ENCODE measurements around the gene PISD.
"Not testable (repeated sequence)": the region's sequence is repeated elsewhere in the genome, so short reads cannot be mapped to it uniquely, and the experiment has no call there.

PISD gene

DNA sequence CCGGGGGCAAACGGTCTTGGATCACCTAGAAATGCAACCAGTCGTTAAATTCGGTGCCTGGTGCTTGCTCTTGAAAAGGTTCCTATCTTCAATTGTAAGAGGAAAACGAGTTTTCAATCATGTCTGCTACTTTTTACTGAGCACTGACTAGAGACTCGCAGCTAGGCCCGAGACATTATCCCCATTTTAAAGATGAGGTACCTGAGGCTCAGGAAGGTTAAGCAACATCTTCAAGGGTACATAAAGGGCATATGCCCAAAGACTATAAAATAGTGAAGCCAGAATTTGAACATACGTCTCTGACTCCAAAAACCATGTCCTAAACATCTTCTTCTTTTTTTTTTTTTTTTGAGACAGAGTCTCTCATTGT is 638 bp upstream of the PISD start:
- DNase-seq (ENCODE audit: low spot score) = no peak
- no peak for TF ChIP-seq CTCF (conservative IDR thresholded peaks at IDR 0.05; ENCODE audit: low read depth)
- peak overlapping the region; percentile 89 for H3K27ac ChIP-seq
- ChIA-PET CTCF (no interaction called here), POLR2A (ENCODE audit: low non-redundant PET) (no interaction called here)

- CTCF ChIA-PET = interaction anchor here (0.8 to 0.9 kb wide), 2 partner anchors 27 to 667 kb away, joined by 3 to 6 read pairs; no protein-coding TSS in a partner anchor
- H3K27ac ChIP-seq = peak overlapping the region; percentile 89
- POLR2A ChIA-PET (ENCODE audit: low non-redundant PET); DNase-seq (ENCODE audit: low spot score): not testable (repeated sequence)
Measured at GRCh38 chr22:31660860-31661341, 1.1 kb downstream of the PISD start.

DNA sequence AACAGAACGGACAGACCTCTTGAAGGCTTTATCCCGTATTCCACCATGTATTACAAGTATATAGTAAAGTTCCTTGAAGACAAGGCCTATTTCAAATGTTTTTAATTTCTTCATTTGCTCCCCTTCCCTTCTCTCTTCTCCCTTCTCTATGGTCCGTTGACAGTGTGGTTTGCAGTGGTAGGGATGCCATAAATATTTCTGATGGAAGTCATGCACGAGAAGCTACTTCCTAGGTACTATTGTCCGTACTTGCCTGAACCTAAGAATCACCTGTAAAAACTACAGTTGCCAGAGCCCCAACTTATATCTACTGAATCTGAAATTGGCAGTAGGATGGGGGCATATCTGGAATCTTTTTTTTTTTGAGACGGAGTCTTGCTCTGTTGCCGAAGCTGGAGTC is 2.8 kb downstream of the PISD start:
- no peak for TF ChIP-seq CTCF (conservative IDR thresholded peaks at IDR 0.05; ENCODE audit: low read depth)
- DNase-seq (ENCODE audit: low spot score) = no peak
- CTCF ChIA-PET = no interaction called here
- H3K27ac ChIP-seq = peak overlapping the region; percentile 89
- POLR2A ChIA-PET (ENCODE audit: low non-redundant PET) = no interaction called here

GRCh38 chr22:31654408-31654807 is 7.6 kb downstream of the PISD start:
- DNase-seq (ENCODE audit: low spot score) = no peak
- ChIA-PET POLR2A (ENCODE audit: low non-redundant PET) (no interaction called here), CTCF (no interaction called here)
- no peak for TF ChIP-seq CTCF (conservative IDR thresholded peaks at IDR 0.05; ENCODE audit: low read depth)
- no peak overlapping the region for H3K27ac ChIP-seq

DNA sequence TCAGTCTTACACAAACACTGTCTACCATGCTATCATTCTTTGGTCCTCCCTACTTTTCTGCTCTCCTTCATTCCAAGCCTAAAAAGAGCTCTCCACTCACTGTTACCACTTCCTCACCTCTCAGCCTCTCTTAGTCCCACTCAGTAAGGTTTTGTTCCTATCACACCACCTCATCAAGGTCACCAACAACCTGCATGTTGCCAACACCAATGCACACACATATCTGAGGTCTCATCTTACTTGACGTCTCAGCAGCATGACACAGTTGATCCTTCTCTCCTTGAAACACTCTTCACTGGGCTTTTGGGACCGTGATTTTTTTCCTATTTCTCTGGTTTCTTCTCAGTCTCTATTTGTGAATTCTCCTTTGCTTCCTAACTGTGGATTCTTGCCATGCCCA is 8.1 kb downstream of the PISD start:
- ChIA-PET CTCF (no interaction called here), POLR2A (ENCODE audit: low non-redundant PET) (no interaction called here)
- H3K27ac ChIP-seq = peak overlapping the region; percentile 24; the same call in 1 of the 2 replicates
- no peak for TF ChIP-seq CTCF (conservative IDR thresholded peaks at IDR 0.05; ENCODE audit: low read depth)
- no peak for DNase-seq (ENCODE audit: low spot score)

GRCh38 chr22:31652911-31653684 is 8.9 kb downstream of the PISD start:
- CTCF ChIA-PET = interaction anchor here (0.7 kb wide), 1 partner anchor 317 kb away, joined by 5 read pairs; no protein-coding TSS in a partner anchor
- peak overlapping the region; percentile 79 for H3K27ac ChIP-seq

More at GRCh38 chr22:31652911-31653684, 8.9 kb downstream of the PISD start:
- POLR2A ChIA-PET (ENCODE audit: low non-redundant PET) = no interaction called here
- TF ChIP-seq CTCF (conservative IDR thresholded peaks at IDR 0.05; ENCODE audit: low read depth) = no peak
- DNase-seq (ENCODE audit: low spot score) = no peak
